BJ (cell line): ENCODE measurements around the gene MED14. TPM values are rescaled to one million over a fixed set of nuclear protein-coding genes. Genes with fewer than 3 reads are reported as not detected.

Experiments used
- CTCF ChIA-PET: fragments of 350-600 bp; formaldehyde crosslinking; extraction: SDS; loops from one replicate; lab custom pipeline; 2021; ENCODE audit warnings: antibody characterized with exemption, inconsistent platforms; lab: Yijun Ruan, JAX
- POLR2A ChIA-PET: fragments of 300-600 bp; sonication (Branson Sonifier 250); formaldehyde crosslinking; extraction: SDS; loops from one replicate; lab custom pipeline; 2021; ENCODE audit warnings: antibody characterized with exemption; lab: Charles Lee
- DNase-seq: peaks from one replicate; pipeline ENCODE4 v3.0.0-alpha.2; 2011; ENCODE audit warnings: low read depth
- H3K27me3 ChIP-seq: 2 replicates; pipeline ENCODE4 v1.6.0; 2011; ENCODE audit warnings: low read length; ENCODE audit not compliant: control insufficient read depth, insufficient read depth
- H3K36me3 ChIP-seq: 2 replicates; pipeline ENCODE4 v1.5.1; 2011; ENCODE audit warnings: low read length; ENCODE audit not compliant: control insufficient read depth, insufficient read depth
- H3K4me3 ChIP-seq: 2 replicates; pipeline ENCODE4 v1.5.1; 2011; ENCODE audit warnings: low read depth, mild to moderate bottlenecking, control low read depth, low read length
- polyA plus RNA-seq: library from polyadenylated mRNA; depleted of rRNA; stranded (reverse); fragments of >200 nt; gene quantifications from 2 replicates; pipeline ENCODE4 v1.2.3, GENCODE V29; 2011
- TF ChIP-seq, protein P1 (sequence below): IDR thresholded peaks from 2 replicates; pipeline ENCODE4 v1.5.1; 2011; ENCODE audit warnings: low read depth, mild to moderate bottlenecking, control low read depth, inconsistent platforms, low read length, moderate library complexity; ENCODE audit not compliant: insufficient read depth

The MED14 gene
- polyA plus RNA-seq, 1 experiment: 25.9 TPM

DNA sequence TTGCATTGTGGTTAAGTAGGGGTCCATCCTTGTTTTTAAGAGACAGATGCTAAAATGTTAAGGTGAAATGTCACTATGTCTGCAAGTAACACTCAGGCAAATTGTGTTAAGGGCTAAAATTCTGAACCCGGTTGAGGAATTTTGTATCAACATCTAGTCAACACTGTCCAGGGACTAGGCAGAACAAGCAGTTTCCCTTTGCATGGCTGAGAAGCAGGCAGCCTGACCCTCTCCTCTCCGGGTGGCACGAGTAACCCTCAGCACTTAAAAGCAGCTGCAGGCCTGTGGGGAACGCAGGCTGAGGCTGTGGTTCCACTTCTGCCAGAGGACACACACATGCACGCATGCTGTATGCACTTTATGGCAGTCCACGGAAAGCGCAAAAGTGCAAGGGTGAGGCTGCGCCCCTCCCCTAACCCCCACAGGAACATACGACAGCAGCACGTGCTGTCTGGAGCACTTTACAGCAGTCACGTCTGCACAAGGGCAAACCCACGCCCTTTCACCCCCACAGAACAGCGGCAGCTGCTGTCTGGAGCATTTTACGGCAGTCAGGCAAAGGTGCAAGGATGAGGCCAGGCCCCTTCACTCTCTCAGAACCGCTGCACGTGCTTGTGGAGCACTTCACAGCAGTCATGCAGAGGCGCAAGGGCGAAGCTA lies 112.7 kb downstream of the MED14 start:
- Histone ChIP-seq H3K4me3 (no peak overlapping the region), H3K36me3 (no peaks in the 10 kb centered on the region), H3K27me3 (no peaks in the 10 kb centered on the region)
- ChIA-PET POLR2A (no interaction called here), CTCF (no interaction called here)
- no peak for DNase-seq
- TF ChIP-seq, protein P1, sequence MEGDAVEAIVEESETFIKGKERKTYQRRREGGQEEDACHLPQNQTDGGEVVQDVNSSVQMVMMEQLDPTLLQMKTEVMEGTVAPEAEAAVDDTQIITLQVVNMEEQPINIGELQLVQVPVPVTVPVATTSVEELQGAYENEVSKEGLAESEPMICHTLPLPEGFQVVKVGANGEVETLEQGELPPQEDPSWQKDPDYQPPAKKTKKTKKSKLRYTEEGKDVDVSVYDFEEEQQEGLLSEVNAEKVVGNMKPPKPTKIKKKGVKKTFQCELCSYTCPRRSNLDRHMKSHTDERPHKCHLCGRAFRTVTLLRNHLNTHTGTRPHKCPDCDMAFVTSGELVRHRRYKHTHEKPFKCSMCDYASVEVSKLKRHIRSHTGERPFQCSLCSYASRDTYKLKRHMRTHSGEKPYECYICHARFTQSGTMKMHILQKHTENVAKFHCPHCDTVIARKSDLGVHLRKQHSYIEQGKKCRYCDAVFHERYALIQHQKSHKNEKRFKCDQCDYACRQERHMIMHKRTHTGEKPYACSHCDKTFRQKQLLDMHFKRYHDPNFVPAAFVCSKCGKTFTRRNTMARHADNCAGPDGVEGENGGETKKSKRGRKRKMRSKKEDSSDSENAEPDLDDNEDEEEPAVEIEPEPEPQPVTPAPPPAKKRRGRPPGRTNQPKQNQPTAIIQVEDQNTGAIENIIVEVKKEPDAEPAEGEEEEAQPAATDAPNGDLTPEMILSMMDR: no peak

DNA sequence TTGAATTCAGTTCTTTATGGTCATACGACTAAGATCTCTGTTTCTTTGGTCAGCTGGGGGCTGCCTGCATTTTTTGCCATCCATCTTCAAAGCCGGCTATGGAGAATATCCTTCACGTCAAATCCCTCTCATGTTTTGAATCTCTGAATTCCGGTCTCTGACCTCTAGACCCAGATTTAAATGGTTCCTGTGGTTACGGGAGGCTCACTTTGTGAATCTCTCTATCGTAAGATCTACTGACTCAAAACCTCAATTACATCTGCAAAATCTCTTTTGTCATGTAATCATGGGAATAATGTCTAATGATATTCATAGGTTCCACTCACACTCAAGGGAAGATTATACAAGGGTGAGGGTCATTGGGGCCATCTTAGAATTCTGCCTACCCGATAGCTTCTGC lies 117.8 kb downstream of the MED14 start:
- DNase-seq: no peak
- Histone ChIP-seq H3K4me3 (no peak overlapping the region), H3K27me3 (no peaks in the 10 kb centered on the region), H3K36me3 (no peaks in the 10 kb centered on the region)
- TF ChIP-seq, protein P1: no peak
- POLR2A ChIA-PET: no interaction called here
- CTCF ChIA-PET: interaction anchor here (1.0 kb wide), 1 partner anchor 27 kb away, joined by 3 read pairs; no protein-coding TSS in a partner anchor

DNA sequence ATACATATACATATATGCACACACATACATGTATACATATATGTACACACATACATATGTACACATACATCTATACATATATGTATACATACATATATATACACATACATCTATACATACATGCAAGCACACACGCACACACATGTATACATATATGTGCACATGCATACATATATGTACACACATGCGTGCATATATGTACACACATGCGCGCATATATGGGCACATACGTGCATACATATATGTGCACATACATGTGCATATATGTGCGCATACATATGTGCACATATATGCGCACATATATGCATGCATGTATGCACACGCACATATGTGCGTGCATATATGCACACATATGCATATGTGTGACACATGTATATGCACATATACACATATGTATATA lies 119.4 kb downstream of the MED14 start:
- ChIA-PET CTCF (no interaction called here), POLR2A (no interaction called here)
- H3K36me3 ChIP-seq: no peaks in the 10 kb centered on the region
- H3K4me3 ChIP-seq: no peak overlapping the region
- DNase-seq: no peak
- H3K27me3 ChIP-seq: no peaks in the 10 kb centered on the region
- TF ChIP-seq, protein P1: no peak

DNA sequence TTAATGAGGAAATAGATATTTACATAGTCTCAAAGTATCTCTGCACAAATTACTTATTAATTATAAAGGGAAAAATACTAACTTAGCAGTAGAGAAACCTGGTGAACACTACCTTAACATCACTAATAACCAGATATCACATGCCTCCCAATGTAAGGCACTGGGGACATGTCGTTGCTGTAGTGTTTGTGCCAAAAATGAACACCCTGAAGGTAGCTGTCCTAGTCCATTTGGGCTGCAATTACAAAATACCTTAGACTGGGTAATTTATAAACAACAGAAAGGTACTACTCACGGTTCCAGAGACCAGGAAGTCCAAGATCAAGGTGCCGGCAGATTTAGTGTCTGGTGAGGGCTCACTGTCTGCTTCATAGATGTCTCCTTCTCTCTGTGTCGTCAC lies 122.8 kb downstream of the MED14 start:
- ChIA-PET POLR2A (no interaction called here), CTCF (no interaction called here)
- H3K36me3 ChIP-seq: no peaks in the 10 kb centered on the region
- H3K4me3 ChIP-seq: no peak overlapping the region
- H3K27me3 ChIP-seq: no peaks in the 10 kb centered on the region
- TF ChIP-seq, protein P1: no peak
- no peak for DNase-seq

DNA sequence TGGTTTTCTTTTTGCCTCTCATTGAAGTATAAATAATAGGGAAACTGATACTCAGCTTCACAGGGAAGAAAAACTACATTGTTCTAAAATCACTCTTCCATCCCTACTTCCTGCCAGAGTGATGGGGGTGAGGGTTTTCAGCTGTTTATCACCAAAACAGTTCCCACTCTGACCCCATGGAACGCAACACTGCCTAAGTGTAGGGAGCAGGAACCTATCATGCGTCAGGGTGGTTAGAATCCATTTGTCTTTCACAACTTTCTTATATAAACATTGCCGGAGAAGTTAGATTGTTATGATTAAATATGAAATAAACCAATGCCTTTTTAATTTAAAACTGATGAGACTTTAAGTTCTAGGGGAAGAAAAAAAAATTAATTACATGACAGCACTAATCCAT lies 128.0 kb downstream of the MED14 start:
- ChIA-PET POLR2A (no interaction called here), CTCF (no interaction called here)
- DNase-seq: no peak
- H3K4me3 ChIP-seq: no peak overlapping the region
- H3K27me3 ChIP-seq: no peaks in the 10 kb centered on the region
- H3K36me3 ChIP-seq: no peaks in the 10 kb centered on the region; the same call in 1 of the 2 replicates
- TF ChIP-seq, protein P1: no peak
